GM12878 (cell line): ENCODE results near the gene C20orf144. TPM values are rescaled to one million over a fixed set of nuclear protein-coding genes. Genes with fewer than 3 reads are reported as not detected.

Experiments
- ATAC-seq: fragments of 200-7000 bp; cut with Tn5 transposase; 3 replicates; pipeline ENCODE4 v1.9.1; 2020; ENCODE audit warnings: mild to moderate bottlenecking, moderate library complexity
- BruUV-seq: library from RNA; stranded (reverse); fragments of 400-500 nt; replicated peaks from 2 replicates; lab custom pipeline; 2021; lab: Mats Ljungman, UMichigan
- CTCF ChIA-PET: fragments of 300-600 bp; sonication (Branson Sonifier 250); formaldehyde crosslinking; extraction: SDS; loops from one replicate; lab custom pipeline; 2021; ENCODE audit warnings: inconsistent platforms; lab: Yijun Ruan, JAX
- POLR2A ChIA-PET: fragments of 350-600 bp; formaldehyde crosslinking; extraction: SDS; loops from one replicate; lab custom pipeline; 2021; ENCODE audit warnings: inconsistent platforms; lab: Charles Lee
- RAD21 ChIA-PET: fragments of 300-600 bp; sonication (Branson Sonifier 250); formaldehyde crosslinking; loops from one replicate; lab custom pipeline; 2023; ENCODE audit warnings: antibody characterized with exemption; ENCODE audit not compliant: unreplicated experiment; lab: Charles Lee
- SMC1A ChIA-PET: fragments of 300-600 bp; sonication (Branson Sonifier 250); formaldehyde crosslinking; loops from one replicate; lab custom pipeline; 2023; ENCODE audit not compliant: unreplicated experiment, uncharacterized antibody; lab: Charles Lee
- DNase-seq: peaks from one replicate; pipeline ENCODE4 v3.0.0-alpha.2; 2011; ENCODE audit warnings: low read depth, low spot score
- FAIRE-seq: peaks from 3 replicates; lab custom pipeline; 2011; peaks lifted over from hg19 to GRCh38; lab: Jason Lieb, UNC
- H2AFZ ChIP-seq: 2 replicates; pipeline ENCODE4 v1.6.0; 2011; ENCODE audit warnings: low read depth, low read length, control low read depth; ENCODE audit not compliant: control insufficient read depth
- H3K27ac ChIP-seq: 2 replicates; pipeline ENCODE4 v1.5.1; 2011; ENCODE audit warnings: control low read depth; ENCODE audit not compliant: control insufficient read depth, insufficient read depth
- H3K27me3 ChIP-seq, 2 experiments: replicated peaks in 1 of 2; 2 replicates each; pipeline versions ENCODE4 v1.6.0 to v1.6.1; 2011; ENCODE audit warnings: low read length in 1 of 2; ENCODE audit not compliant: control insufficient read depth in 2 of 2, insufficient read depth in 2 of 2
- H3K36me3 ChIP-seq, 2 experiments: 2 replicates each; pipeline ENCODE4 v1.5.1; 2011; ENCODE audit warnings: low read length in 1 of 2; ENCODE audit not compliant: control insufficient read depth in 2 of 2, insufficient read depth in 2 of 2
- H3K4me1 ChIP-seq: 2 replicates; pipeline ENCODE4 v1.6.1; 2011; ENCODE audit warnings: mild to moderate bottlenecking, low read length, moderate library complexity, mixed read lengths; ENCODE audit not compliant: control insufficient read depth, insufficient read depth
- H3K4me2 ChIP-seq: 2 replicates; pipeline ENCODE4 v1.6.0; 2011; ENCODE audit warnings: control low read depth; ENCODE audit not compliant: control insufficient read depth, insufficient read depth
- H3K4me3 ChIP-seq: fragments of 200-600 bp; sonication (generic); 2 replicates; pipeline ENCODE4 v1.5.1; 2016
- H3K79me2 ChIP-seq: 2 replicates; pipeline ENCODE4 v1.6.0; 2011; ENCODE audit warnings: low read length; ENCODE audit not compliant: control insufficient read depth, insufficient read depth
- H3K9ac ChIP-seq: 2 replicates; pipeline ENCODE4 v1.8.0; 2011; ENCODE audit warnings: low read length, control low read depth, mixed read lengths; ENCODE audit not compliant: control insufficient read depth, insufficient read depth
- H3K9me3 ChIP-seq: replicated peaks from 3 replicates; pipeline ENCODE4 v1.5.1; 2011; ENCODE audit warnings: mild to moderate bottlenecking, low read length; ENCODE audit not compliant: control insufficient read depth, insufficient read depth
- H4K20me1 ChIP-seq: 2 replicates; pipeline ENCODE4 v1.6.0; 2011; ENCODE audit not compliant: control insufficient read depth, insufficient read depth
- BHLHE40 ChIP-seq, 2 experiments: fragments of 450-650 bp in 1 of 2; IDR thresholded peaks; 2 replicates each; pipeline ENCODE4 v1.6.1; 2011 to 2017; ENCODE audit warnings: low read depth in 2 of 2, borderline replicate concordance in 1 of 2, improper control_type of control experiment in 1 of 2, low read length in 1 of 2, mild to moderate bottlenecking in 1 of 2
- BRCA1 ChIP-seq: IDR thresholded peaks from 2 replicates; pipeline ENCODE4 v1.6.1; 2011; ENCODE audit warnings: low read depth, low read length, improper control_type of control experiment
- CBX5 ChIP-seq: sonication (generic); IDR thresholded peaks from 2 replicates; pipeline ENCODE4 v1.6.1; 2016; ENCODE audit warnings: low read depth, moderate library complexity, mild to moderate bottlenecking, inconsistent platforms
- CTCF ChIP-seq, 3 experiments: IDR thresholded peaks in 2 of 3; conservative IDR thresholded peaks in 1 of 3; 2 replicates each; pipeline ENCODE4 v1.5.1; 2011; ENCODE audit warnings: low read depth in 3 of 3, low read length in 3 of 3, mild to moderate bottlenecking in 3 of 3, control low read depth in 2 of 3, moderate library complexity in 2 of 3, inconsistent platforms in 1 of 3, mixed read lengths in 1 of 3; ENCODE audit not compliant: control insufficient read depth in 2 of 3, insufficient read depth in 1 of 3; ENCODE audit errors: extremely low read depth in 1 of 3
- IRF4 ChIP-seq: IDR thresholded peaks from 2 replicates; pipeline ENCODE4 v1.6.1; 2011; ENCODE audit warnings: low read depth, low read length
- KLF5 ChIP-seq: fragments of 450-650 bp; IDR thresholded peaks from 2 replicates; pipeline ENCODE4 v1.6.1; 2014; ENCODE audit warnings: mild to moderate bottlenecking; ENCODE audit not compliant: partially characterized antibody
- LARP7 ChIP-seq: fragments of 450-650 bp; IDR thresholded peaks from 2 replicates; pipeline ENCODE4 v1.6.1; 2017; ENCODE audit warnings: mild to moderate bottlenecking
- RAD21 ChIP-seq: IDR thresholded peaks from 2 replicates; pipeline ENCODE4 v1.6.1; 2011; ENCODE audit warnings: mild to moderate bottlenecking, low read depth, low read length, moderate library complexity; ENCODE audit not compliant: insufficient read depth
- SMARCA5 ChIP-seq: fragments of 450-650 bp; IDR thresholded peaks from 2 replicates; pipeline ENCODE4 v1.6.1; 2017; ENCODE audit warnings: mild to moderate bottlenecking
- SMC3 ChIP-seq: IDR thresholded peaks from 2 replicates; pipeline ENCODE4 v1.6.1; 2011; ENCODE audit warnings: low read length, improper control_type of control experiment, borderline replicate concordance
- WRNIP1 ChIP-seq: IDR thresholded peaks from 2 replicates; pipeline ENCODE4 v1.6.1; 2011; ENCODE audit warnings: low read depth, low read length, improper control_type of control experiment, borderline replicate concordance
- YY1 ChIP-seq: IDR thresholded peaks from 2 replicates; pipeline ENCODE4 v1.6.1; 2011; ENCODE audit warnings: low read depth, mild to moderate bottlenecking, low read length
- ZBTB33 ChIP-seq: fragments of 450-650 bp; IDR thresholded peaks from 2 replicates; pipeline ENCODE4 v1.6.1; 2017; ENCODE audit warnings: mild to moderate bottlenecking
- WGBS: methylation state at CpG from one replicate; pipeline ENCODE4 v1.1.6; 2016; ENCODE audit warnings: low lambda C conversion rate; ENCODE audit not compliant: insufficient replicate concordance, insufficient coverage; ENCODE audit errors: missing lambda C conversion rate; 5-methylcytosine and 5-hydroxymethylcytosine counted together
- in situ Hi-C: fragments of 300-500 bp; cut with MboI; formaldehyde crosslinking; loops from 9 replicates; pipeline ENCODE4 v1.14.3; 2018; ENCODE audit warnings: mixed read lengths
- intact Hi-C: fragments of 100-400 bp; cut with micrococcal nuclease; formaldehyde crosslinking; loops from one replicate; pipeline ENCODE4 v1.14.2; 2022; ENCODE audit not compliant: unreplicated experiment
- polyA plus RNA-seq, 11 experiments: library from polyadenylated mRNA; depleted of rRNA in 4 of 11; unstranded in 6 of 11; stranded (reverse) in 5 of 11; fragments of >200 nt; fragmentation: Nextera tagmentation in 4 of 11; fragmentation: Illumina TruSeq in 1 of 11; extraction: Ambion mirVana in 4 of 11; extraction: Trizol in 1 of 11; gene quantifications; 1 replicate in 1 of 11; 2 replicates in 10 of 11; pipeline versions ENCODE4 v1.2.1 to v1.2.3, GENCODE V29; 2011 to 2016; ENCODE audit warnings: inconsistent platforms in 2 of 11, missing spikeins in 2 of 11, low read depth in 1 of 11
- total RNA-seq, 4 experiments: library from RNA; depleted of rRNA in 3 of 4; stranded (reverse); fragments of >200 nt in 3 of 4; fragmentation: Illumina TruSeq in 1 of 4; extraction: Trizol in 1 of 4; gene quantifications; 2 replicates each; pipeline versions ENCODE4 v1.2.1 to v1.2.3, GENCODE V29; 2013 to 2021
- TF ChIP-seq, protein P1 (sequence below): fragments of 450-650 bp; IDR thresholded peaks from 2 replicates; pipeline ENCODE4 v1.6.1; 2017; ENCODE audit warnings: mild to moderate bottlenecking, moderate library complexity

Gene C20orf144
- total and polyA plus RNA-seq, 10 of the 15 experiments (the other 5 are each of a cell fraction or from before 2014, with no cell fraction given): 0.04 to 0.62 (median 0.23) TPM; not detected in 2

- DNase-seq (no peak), ATAC-seq (peak; percentile 82), FAIRE-seq (peak; percentile 78)
- Histone ChIP-seq H2AFZ (no peak overlapping the region; the same call in 1 of the 2 replicates), H3K79me2 (no peaks in the 10 kb centered on the region), H3K36me3 (no peaks in the 10 kb centered on the region), H3K4me3 (no peak overlapping the region), H3K9me3 (no peaks in the 10 kb centered on the region), H3K4me1 (peaks cover 23% of the 10 kb centered on the region), H3K9ac (no peak overlapping the region; the same call in 1 of the 2 replicates), H3K4me2 (peak overlapping the region; percentile 15), H3K27me3 (peaks cover 0 to 2% of the 10 kb centered on the region in 2 experiments; a peak in 2 of 4 replicates), H4K20me1 (no peaks in the 10 kb centered on the region), H3K27ac (0 out of 2 replicates have a peak overlapping the region, but pooled peaks have one; percentile 11)
- intact Hi-C loops: loop anchor here (1.0 to 5.0 kb wide), 3 partner anchors 136 to 198 kb away; no protein-coding TSS in a partner anchor
- ChIA-PET POLR2A (interaction anchor here (0.5 to 1.5 kb wide), 3 partner anchors 10 to 136 kb away, joined by 3 to 4 read pairs (median 3); no protein-coding TSS in a partner anchor), CTCF (interaction anchor here (0.6 to 5.6 kb wide), 17 partner anchors 10 to 279 kb away, joined by 3 to 41 read pairs (median 3); partner anchors contain the start of gene ACTL10), SMC1A (interaction anchor here (0.6 to 3.2 kb wide), 12 partner anchors 9 to 198 kb away, joined by 3 to 20 read pairs (median 4); partner anchors contain the start of genes ACTL10 and C20orf144), RAD21 (interaction anchor here (0.6 to 3.6 kb wide), 8 partner anchors 10 to 200 kb away, joined by 3 to 13 read pairs (median 4); partner anchors contain the start of genes ACTL10 and CBFA2T2)
- WGBS: 73% methylated on average over 16 of the region's 16 CpGs
- no TSS peak for BruUV-seq
- in situ Hi-C loops: loop anchor here (5.0 kb wide), 1 partner anchor 201 kb away; no protein-coding TSS in a partner anchor
- no peak for TF ChIP-seq LARP7
- no peak for TF ChIP-seq ZBTB33
- peak; percentile 93 for TF ChIP-seq RAD21
- peak; percentile 82 to 88 (median 87) for TF ChIP-seq CTCF (IDR thresholded peaks at IDR 0.05 in 2 of 3, conservative IDR thresholded peaks at IDR 0.05 in 1 of 3; ENCODE audit: control insufficient read depth in 2 of 3, extremely low read depth in 1 of 3, insufficient read depth in 1 of 3, low read depth in 3 of 3, low read length in 3 of 3)
- no peak for TF ChIP-seq BRCA1
- 0 out of 2 replicates have a peak, but pooled peaks have one; percentile 48 for TF ChIP-seq SMARCA5
- no peak for TF ChIP-seq WRNIP1
- TF ChIP-seq, protein P1, sequence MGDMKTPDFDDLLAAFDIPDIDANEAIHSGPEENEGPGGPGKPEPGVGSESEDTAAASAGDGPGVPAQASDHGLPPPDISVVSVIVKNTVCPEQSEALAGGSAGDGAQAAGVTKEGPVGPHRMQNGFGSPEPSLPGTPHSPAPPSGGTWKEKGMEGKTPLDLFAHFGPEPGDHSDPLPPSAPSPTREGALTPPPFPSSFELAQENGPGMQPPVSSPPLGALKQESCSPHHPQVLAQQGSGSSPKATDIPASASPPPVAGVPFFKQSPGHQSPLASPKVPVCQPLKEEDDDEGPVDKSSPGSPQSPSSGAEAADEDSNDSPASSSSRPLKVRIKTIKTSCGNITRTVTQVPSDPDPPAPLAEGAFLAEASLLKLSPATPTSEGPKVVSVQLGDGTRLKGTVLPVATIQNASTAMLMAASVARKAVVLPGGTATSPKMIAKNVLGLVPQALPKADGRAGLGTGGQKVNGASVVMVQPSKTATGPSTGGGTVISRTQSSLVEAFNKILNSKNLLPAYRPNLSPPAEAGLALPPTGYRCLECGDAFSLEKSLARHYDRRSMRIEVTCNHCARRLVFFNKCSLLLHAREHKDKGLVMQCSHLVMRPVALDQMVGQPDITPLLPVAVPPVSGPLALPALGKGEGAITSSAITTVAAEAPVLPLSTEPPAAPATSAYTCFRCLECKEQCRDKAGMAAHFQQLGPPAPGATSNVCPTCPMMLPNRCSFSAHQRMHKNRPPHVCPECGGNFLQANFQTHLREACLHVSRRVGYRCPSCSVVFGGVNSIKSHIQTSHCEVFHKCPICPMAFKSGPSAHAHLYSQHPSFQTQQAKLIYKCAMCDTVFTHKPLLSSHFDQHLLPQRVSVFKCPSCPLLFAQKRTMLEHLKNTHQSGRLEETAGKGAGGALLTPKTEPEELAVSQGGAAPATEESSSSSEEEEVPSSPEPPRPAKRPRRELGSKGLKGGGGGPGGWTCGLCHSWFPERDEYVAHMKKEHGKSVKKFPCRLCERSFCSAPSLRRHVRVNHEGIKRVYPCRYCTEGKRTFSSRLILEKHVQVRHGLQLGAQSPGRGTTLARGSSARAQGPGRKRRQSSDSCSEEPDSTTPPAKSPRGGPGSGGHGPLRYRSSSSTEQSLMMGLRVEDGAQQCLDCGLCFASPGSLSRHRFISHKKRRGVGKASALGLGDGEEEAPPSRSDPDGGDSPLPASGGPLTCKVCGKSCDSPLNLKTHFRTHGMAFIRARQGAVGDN: no peak
- no peak for TF ChIP-seq KLF5
- 0 out of 2 replicates have a peak, but pooled peaks have one; percentile 21 for TF ChIP-seq IRF4
- peak; percentile 91 for TF ChIP-seq SMC3
- TF ChIP-seq CBX5: no peak
- no peak for TF ChIP-seq BHLHE40 (IDR thresholded peaks at IDR 0.05; ENCODE audit: borderline replicate concordance in 1 of 2, low read depth in 2 of 2, low read length in 1 of 2)
- peak; percentile 52; the same call in 1 of the 2 replicates for TF ChIP-seq YY1
These were observed 8.8 kb upstream of the C20orf144 start for GRCh38 chr20:33653218-33653899.
